TTC549 (cell line): Measurements from ENCODE around the gene HEYL.

Source experiments
- FAIRE-seq: peaks from 2 replicates; lab custom pipeline; 2012; peaks lifted over from hg19 to GRCh38; lab: Jason Lieb, UNC

The HEYL gene

GRCh38 chr1:39639305-39640130, at the start of gene HEYL:
TSS of gene HEYL (minus strand) at chr1:39639643. CDS start at chr1:39639625, 18 bp downstream.
- FAIRE-seq: no peak

- no peak for FAIRE-seq
Observed at GRCh38 chr1:39689214-39689613, 49.8 kb upstream of the HEYL start.

GRCh38 chr1:39688706-39689105, 49.3 kb upstream of the HEYL start:
- no peak for FAIRE-seq

GRCh38 chr1:39687243-39687642, 47.8 kb upstream of the HEYL start:
- FAIRE-seq: no peak

- FAIRE-seq: no peak
Observed at GRCh38 chr1:39685071-39685470, 45.6 kb upstream of the HEYL start.

GRCh38 chr1:39684313-39684664, 44.8 kb upstream of the HEYL start:
- no peak for FAIRE-seq

- no peak for FAIRE-seq
Observed at GRCh38 chr1:39683591-39684312, 44.3 kb upstream of the HEYL start.

- no peak for FAIRE-seq
Observed at GRCh38 chr1:39681999-39682398, 42.6 kb upstream of the HEYL start.

GRCh38 chr1:39681294-39681693, 41.9 kb upstream of the HEYL start:
- no peak for FAIRE-seq

- FAIRE-seq: no peak
Observed at GRCh38 chr1:39680751-39681150, 41.3 kb upstream of the HEYL start.

- FAIRE-seq: no peak
Observed at GRCh38 chr1:39679821-39680220, 40.4 kb upstream of the HEYL start.

GRCh38 chr1:39678889-39679288, 39.4 kb upstream of the HEYL start:
- FAIRE-seq: no peak

GRCh38 chr1:39677645-39678044, 38.2 kb upstream of the HEYL start:
- no peak for FAIRE-seq

- no peak for FAIRE-seq
Observed at GRCh38 chr1:39676948-39677548, 37.6 kb upstream of the HEYL start.

- FAIRE-seq: no peak
Observed at GRCh38 chr1:39675220-39675619, 35.8 kb upstream of the HEYL start.

GRCh38 chr1:39673215-39673614, 33.8 kb upstream of the HEYL start:
- no peak for FAIRE-seq

GRCh38 chr1:39672551-39672947, 33.1 kb upstream of the HEYL start:
- no peak for FAIRE-seq

- no peak for FAIRE-seq
Observed at GRCh38 chr1:39671793-39672550, 32.5 kb upstream of the HEYL start, which contains the start of gene NT5C1A. TSS of gene NT5C1A (minus strand) at chr1:39672107. CDS start at chr1:39672038, 69 bp downstream.

GRCh38 chr1:39671433-39671792, 32.0 kb upstream of the HEYL start:
- FAIRE-seq: no peak

GRCh38 chr1:39670689-39671088, 31.2 kb upstream of the HEYL start:
- no peak for FAIRE-seq

GRCh38 chr1:39668894-39669293, 29.5 kb upstream of the HEYL start:
- FAIRE-seq: no peak

- no peak for FAIRE-seq
Observed at GRCh38 chr1:39668111-39668510, 28.7 kb upstream of the HEYL start.

GRCh38 chr1:39666772-39667171, 27.3 kb upstream of the HEYL start:
- FAIRE-seq: no peak
